ENCODE results near the gene BPIFB1. TPM values are rescaled to one million over a fixed set of nuclear protein-coding genes. Genes with fewer than 3 reads are reported as not detected.

BPIFB1 gene
- total and polyA plus RNA-seq, 2 of the 8 experiments (the other 6 are each of a cell fraction or from before 2014, with no cell fraction given): not detected

- TF ChIP-seq NRF1 (IDR thresholded peaks at IDR 0.05; ENCODE audit: low read depth, low read length): no peak
Measured at GRCh38 chr20:33318096-33318429, 35.0 kb downstream of the BPIFB1 start (continued).

Measured in H1 (cell line).